NCI-H1436 treated with DMSO at 0.1 percent for 48 hours (cell line): ENCODE measurements around the gene SMG1.
A peak's percentile ranks its signal among the peaks of the same experiment; 100 is the strongest.
"Not testable (repeated sequence)": the region's sequence is repeated elsewhere in the genome, so short reads cannot be mapped to it uniquely, and the experiment has no call there.

ENCODE experiments used
- DNase-seq: peaks from one replicate; lab custom pipeline; 2025; lab: John Stamatoyannopoulos, UW

The SMG1 gene

DNA sequence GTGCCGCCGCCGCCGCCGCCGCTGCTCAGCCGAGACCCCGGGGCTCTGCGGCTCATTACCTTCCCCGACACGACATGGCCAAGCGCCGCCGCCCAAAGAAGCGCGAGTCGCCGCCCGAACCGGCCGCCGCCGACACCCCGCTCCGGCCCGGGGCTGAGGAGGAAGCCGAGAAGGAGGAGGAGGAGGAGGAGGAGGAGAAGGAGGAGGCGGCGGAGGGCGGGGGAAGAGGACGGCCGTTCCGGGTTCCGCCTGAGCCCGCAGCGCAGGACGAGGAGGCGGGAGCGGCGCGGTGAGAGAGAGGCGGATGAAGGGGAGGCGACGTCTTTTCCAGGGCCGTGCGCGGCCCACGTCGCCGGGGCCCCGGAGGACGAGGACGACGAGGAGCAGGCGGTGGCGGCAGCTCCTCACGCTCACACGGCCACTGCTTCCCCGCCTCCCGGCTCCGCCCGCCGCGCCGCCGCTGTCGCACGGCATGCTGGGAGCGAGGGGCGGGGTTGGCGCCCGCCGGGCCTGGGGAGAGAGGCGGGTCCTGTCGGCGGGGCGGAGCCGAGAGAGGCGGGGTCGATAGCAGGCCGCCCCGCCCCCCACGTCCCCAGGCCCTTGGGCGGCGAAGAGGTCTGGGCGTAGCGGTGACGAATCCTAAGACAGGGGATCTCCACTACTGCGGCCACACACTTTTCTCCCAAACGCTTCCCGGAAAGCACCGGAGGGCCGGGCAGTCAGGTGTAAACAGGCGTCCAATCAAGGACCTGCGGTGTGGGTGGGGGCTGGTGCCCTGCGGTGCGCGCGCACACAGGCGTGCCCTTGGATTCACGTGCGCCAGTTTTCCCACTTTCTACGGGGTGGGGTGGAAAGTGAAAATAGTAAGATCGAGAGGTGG lies at the start of gene SMG1:
Gene SMG1, minus strand, starts transcription at position 423 of the 880 bp plus-strand sequence. Its CDS starts 367 bp downstream, at position 56.
- DNase-seq: peak; percentile 57

DNA sequence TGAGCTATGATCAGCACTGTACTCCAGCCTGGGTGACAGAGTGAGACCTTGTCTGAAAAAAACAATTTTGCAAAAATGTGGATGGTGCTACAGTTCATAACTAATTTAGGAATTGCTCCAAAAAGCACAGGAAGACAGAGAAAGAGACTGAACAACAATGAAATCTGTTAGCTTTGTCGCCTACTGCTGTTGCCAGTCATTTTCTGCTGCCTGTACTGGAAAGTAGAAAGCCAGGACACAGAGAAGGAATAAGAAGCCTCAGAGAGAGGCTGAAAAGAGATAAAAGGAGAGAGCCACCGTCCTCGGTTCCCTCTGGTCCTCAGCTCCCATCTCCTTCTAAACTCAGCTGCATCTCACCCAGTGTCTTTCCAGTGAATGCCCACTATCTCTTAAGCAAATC lies 48.9 kb upstream of the SMG1 start:
- DNase-seq: no peak

DNA sequence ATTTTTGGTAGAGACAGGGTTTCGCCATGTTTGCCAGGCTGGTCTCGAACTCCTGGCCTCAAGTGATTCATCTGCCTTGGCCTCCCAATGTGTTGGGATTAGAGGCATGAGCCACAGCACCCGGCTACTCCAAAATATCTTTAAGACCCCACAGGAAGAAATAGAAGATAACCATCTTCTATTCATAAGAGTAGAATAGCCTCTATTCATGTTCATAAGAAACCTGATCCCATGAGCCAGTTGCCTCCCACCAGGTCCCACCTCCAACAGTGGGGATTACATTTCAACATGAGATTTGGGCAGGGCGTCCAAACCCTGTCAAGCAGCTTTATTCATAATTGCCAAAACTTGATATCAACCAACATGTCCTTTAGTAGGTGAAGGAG lies 43.6 kb upstream of the SMG1 start:
- DNase-seq: no peak

DNA sequence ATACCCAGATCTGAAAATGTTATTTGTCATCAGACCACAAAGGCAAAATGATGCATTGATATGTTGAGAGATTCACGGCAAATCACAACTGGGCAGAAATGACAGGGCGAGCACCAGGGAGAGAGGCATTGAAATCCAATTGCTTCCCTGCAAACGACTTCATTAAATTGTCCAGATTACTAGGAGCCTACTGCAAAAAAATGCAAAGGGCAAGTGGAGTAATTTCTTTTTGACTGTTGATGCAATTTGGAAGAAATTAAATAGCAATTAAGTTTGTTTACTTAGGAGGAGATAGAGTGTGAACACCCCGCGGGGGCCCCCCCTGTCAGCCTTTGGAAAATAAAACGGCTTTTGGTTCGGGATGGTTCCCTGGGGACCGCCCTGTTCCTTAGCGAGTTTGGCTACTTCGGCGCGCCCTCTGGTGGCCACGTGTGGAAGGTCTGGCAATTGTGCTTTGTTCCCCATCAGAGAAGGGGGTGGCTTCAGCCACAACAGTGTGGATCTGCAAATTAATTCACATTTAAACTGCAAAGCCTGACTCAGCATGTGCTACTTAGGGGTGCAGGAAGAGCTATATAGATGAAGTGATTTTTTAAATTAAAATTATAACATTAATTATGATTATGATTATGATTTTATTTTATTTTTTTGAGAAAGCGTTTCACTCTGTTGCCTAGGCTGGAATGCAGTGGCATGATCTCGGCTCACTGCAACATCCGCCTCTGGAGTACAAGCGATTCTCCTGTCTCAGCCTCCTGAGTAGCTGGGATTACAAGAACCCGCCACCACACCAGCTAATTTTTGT lies 43.0 kb upstream of the SMG1 start:
- DNase-seq: peak; percentile 73

DNA sequence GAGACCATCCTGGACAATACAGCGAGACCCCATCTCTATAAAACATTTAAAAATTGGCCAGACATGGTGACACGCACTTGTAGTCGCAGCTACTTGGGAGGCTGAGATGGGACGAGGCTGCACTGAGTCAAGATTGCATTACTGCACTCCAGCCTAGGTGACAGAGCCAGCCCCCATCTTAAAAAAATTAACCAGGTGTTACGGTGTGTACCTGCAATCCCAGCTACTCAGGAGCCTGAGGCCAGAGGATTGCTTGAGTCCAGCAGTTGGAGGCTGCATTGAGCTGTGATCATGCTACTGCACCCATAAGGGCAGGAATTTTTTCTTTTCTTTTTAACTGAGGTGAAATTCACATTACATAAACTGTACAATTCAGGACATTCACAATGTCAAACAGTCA lies 40.6 kb upstream of the SMG1 start:
- no peak for DNase-seq

DNA sequence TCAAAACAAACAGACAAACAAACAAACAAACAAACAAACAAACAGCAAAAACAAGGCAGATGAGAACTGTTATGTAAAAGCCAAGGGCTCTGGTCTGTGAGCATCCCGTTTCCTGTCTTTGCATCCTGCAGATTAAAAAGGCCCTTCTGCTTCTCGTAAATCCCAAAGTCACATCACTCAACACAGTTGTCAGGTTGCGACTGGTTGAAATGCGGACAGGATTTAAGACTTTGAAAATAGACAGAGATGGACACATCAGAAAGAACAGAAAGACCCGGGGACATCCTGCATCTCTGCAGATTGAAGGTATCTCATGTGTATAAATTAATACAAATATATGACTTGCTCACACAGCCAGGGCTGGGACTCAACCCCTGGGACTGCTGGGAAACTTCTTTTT lies 39.3 kb upstream of the SMG1 start:
- no peak for DNase-seq

DNA sequence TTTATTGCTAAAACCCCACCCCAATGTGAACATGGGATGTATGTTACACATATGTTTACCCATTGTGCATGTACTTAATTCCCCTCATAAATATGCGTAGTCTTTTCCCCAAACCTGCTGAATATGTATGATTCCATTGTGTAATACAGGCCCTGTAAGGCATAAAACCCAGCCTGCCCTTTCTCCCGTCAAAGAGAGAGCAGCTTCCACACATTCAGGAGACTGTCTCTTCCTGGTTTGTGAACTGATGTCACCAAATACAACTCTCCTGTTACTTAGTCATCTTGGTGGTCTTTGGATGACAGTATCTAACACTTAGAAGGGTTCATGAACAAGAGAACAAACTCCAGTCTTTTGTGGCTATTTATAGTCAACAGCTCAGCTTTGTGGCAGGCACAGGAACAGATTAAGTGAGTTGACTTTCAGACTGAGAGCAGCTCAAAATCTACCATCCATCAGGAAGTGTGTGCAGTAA lies 32.9 kb upstream of the SMG1 start:
- DNase-seq: no peak

DNA sequence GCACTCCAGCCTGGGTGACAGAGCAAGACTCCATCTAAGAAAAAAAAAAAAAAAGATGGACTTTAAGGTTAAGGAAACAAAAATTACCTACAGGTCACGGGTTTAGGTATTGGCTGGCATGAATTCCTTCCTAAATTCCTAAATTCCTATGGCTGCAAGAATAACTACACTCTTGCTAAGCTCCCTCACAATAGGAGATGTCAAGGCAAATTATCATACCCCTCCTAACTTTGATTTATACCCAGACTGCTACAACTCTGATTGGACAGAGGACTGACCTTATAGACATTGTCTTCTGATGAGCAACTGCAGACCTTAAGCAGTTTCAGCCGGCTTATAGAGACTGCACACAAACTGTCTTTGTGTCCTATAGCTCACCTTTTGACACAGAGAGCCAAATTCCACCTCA lies 32.4 kb upstream of the SMG1 start:
- no peak for DNase-seq

DNA sequence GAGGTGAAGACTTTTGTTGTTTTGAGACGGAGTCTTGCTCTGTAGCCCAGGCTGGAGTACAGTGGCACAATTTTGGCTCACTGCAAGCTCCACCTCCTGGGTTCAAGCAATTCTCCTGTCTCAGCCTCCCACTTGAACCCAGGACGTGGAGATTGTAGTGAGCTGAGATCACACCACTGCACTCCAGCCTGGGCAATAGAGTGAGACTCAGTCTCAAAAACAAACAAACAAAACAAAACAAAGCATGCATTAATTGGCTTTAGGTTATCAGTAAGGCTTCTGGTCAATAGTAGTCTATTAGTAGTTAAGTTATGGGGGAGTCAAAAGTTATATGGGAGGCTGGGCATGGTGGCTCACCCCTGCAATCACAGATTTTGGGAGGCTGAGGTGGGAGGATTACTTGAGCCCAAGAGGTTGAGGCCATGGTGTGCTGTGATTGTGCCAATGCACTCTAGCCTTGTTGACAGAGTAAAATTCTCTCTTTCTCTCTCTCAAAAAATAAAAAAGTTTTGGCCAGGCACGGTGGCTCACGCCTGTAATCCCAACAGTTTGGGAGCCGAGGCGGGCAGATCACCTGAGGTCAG lies 30.5 kb upstream of the SMG1 start:
- DNase-seq: not testable (repeated sequence)

DNA sequence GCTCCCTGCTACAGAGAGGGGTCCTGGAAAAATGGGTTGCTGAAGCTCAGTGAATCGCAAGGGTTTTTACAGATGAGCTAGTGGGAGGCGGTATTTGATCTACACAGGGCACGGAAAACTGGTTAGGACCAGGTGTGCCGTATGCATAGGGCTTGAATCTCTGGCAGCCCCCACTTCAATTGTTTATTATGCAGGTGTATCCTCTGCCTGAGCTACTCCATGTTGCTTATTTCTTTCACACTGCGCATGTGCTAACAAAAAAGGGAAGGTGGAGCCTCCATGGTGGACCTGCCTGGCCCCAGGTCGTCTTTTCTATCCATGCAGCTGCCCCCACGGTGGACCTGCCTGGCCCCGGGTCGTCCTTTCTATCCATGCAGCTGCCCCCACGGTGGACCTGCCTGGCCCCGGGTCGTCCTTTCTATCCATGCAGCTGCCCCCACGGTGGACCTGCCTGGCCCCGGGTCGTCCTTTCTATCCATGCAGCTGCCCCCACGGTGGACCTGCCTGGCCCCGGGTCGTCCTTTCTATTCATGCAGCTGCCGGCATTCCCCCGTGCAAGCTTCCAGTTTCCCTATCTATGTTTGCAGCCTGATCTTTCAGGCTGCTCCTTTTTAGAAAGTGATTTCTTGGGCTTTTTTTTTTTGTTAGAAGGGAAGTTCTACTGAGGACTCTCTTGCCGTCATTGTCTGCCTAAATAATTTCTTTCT lies 29.8 kb upstream of the SMG1 start:
- not testable (repeated sequence) for DNase-seq

DNA sequence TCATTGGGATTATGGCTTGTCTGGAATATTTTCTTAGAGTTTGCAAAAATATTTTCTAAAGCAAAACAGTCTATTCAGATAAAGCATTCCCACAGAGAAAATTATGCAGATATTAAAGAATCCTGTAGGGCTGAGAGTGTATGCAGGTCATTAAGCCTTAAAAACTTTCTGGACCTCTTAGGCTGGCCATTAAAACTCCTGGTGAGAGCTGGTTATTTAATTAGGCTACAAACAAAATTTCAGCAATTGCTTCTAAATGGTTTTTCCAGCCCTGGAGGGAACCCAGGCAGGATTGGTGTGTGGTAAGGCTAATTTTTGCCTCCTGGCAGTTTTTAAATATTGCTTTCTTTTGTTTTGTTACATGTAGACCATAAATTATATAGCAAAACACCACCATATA lies 27.3 kb upstream of the SMG1 start:
- no peak for DNase-seq

DNA sequence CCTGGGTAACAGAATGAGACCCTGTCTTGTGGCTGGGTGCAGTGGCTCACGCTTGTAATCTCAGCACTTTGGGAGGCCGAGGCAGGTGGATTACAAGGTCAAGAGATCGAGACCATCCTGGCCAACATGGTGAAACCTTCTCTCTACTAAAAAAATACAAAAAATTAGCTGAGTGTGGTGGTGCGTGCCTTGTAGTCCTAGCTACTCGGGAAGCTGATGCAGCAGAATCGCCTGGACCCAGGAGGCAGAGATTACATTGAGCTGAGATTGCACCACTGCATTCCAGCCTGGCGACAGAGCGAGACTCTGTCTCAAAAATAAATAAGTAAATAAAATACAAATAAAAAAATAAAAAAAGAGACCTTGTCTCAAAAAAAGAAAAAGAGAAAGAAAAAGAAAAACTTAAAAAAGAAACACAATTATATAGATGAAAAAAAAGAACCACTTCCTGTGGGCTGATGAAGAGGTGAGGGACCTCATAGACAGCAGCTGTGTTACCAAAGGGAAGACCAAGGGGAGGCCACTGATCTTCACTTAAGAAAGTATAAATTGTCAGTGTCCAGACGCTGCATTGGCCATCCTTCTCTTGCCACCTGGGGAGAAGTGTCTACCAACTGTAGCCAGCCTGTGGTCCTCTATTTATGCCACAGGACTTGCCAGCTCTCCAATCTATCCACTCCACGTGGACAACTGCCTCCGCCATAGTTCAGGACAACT lies 24.4 kb upstream of the SMG1 start:
- DNase-seq: no peak

DNA sequence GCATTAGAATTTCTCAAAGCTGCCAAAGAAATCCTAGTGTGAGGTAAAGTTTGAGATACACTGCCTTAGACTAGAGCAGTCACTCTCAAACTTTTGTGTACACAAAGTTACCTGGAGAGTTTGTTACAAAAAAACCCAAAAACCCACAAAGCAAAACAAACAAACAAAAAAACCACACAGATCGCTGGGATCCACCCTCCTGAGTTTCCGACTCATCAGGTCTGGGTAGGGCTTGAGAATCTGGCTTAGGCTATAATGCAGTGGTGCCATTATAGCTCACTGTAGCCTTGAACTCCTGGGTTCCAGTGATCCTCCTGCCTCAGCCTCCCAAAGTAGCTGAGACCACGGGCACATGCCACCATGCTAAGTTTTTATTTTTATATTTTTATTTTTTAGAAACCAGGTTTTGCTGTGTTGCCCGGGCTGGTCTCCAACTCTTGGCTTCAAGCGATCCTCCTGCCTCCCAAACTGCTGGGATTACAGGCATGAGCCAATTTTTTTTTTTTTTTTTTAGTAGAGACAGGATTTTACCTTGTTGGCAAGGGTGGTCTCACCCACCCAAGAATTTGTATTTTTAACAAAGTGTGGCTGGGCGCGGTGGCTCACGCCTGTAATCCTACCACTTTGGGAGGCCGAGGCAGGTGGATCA lies 22.3 kb upstream of the SMG1 start:
- no peak for DNase-seq

DNA sequence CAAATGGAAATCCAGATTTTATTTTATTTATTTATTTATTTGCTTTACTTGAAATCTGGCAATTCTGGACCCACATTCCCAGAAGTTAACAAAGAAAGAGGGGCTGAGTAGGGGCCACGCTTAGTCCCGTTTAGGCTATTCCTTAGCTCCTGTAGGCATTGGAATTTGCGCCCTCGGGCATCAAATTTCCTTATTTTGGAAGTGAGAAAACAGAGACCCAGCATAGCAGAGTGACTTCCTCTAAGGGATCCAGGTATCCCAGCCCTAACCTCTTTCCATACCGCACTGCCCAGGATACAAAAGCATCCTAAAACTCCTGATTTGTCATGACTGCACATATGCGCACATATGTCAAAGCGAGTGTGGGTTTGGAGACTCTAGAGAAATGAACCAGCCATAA lies 19.0 kb upstream of the SMG1 start:
- no peak for DNase-seq

DNA sequence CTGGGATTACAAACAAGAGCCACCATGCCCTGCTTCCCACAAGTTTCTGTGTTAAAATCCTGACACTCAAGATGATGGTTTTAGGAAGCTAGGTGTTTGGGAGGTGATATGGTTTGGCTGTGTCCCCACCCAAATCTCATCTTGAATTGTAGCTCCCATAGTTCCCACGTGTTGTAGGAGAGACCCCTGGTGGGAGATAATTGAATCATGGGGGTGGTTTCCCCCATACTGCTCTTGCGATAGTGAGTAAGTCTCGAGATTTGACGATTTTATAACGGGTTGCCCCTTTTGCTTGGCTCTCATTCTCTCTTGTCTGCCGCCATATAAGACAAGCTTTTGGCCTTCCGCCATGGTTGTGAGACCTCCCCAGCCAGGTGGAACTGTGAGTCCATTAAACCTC lies 17.2 kb upstream of the SMG1 start:
- DNase-seq: no peak

DNA sequence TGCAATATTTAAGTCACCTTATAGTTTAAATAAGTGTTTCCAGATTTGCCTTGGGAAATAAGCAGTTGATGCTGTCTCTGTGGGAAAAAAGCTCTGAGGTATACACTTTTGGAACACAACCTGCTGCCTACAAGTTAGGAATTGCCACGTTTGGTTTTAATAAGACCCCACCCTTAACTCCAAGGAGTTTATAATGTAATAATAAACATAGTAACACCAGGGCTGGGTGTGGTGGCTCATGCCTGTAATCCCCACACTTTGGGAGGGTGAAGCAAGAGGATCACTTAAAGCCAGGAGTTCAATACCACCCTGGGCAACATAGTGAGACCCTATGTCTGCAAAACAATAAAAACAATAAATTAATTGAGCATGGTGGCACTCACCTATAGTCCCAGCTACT lies 15.9 kb upstream of the SMG1 start:
- no peak for DNase-seq

DNA sequence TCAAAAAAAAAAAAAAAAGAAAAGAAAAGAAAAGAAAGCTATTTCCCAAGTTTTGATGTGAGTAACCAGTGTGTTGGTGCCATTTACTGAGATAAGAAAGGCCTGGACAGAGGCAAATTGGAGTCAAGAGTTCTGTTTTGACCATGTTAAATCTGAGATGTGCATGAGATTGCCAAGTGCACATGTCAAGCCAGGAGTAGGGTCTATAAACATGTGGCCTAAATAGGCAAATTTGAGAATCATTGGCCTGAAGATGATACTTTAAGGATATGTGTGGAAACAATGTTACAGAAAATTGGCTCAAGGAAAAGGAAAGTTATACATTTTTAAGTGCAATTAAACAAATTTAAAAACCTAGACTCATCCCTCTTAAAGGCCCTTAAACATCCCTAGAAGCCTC lies 15.3 kb upstream of the SMG1 start:
- DNase-seq: no peak

DNA sequence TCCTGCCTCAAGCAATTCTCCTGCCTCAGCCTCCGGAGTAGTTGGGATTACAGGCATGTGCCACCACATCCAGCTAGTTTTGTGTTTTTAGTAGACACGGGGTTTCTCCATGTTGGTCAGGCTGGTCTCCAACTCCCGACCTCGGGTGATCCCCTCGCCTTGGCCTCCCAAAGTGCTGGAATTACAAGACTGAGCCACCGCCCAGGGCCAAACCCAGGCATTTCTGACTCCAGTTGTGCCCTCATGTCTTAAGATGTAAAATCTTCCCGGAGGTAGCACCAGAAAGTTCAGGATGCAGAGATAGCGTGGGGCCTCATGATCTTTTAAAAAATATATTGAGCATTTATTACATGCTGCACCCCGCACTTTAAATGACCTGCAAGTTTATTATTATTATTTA lies 12.8 kb upstream of the SMG1 start:
- no peak for DNase-seq

DNA sequence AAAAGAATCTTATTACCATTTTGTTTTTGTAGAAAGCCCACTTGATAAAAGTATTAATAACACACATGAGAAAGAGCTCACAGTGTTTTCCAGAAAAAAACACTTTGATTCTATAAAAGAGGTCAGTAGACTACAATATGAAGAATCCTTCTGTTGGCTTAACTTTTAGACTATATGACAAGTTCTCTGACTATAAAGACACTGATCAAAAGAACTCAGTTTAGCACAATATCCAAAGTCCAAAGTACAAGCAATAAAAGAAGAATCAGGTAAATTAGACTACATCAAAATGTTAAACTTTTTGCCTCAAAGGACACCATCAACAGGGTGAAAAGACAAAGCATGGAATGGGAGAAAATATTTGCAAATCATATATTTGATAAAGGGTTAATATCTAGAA lies 11.2 kb upstream of the SMG1 start:
- DNase-seq: no peak

DNA sequence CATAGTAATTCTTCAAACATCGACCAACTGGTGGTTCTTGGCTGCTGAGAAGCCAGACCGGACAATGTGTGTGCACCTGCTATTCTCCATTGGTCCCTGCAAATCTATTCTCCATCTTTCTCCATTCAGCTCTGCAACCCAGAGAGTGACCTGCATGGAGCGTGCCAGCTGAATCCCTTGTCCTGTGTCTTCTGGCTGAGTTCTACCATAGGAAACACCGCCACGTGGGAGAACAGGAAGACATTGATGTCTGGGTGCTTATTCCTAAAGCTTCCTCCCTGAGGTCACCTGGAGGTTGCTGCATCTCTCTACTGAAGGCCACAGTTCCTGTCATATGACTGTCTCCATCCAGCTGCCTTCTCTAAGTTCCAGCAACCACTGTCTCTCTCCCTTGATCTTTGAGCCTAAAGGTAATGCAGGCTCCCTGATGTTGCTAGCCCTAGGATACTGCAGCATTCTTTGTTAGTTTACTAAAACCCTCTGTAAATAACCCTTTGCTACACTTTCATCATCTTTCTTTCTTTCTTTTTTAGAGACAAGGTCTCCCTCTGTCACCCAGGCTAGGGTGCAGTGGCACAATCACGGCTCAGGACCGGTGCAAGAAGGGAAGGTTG lies 10.6 kb upstream of the SMG1 start:
- DNase-seq: no peak

DNA sequence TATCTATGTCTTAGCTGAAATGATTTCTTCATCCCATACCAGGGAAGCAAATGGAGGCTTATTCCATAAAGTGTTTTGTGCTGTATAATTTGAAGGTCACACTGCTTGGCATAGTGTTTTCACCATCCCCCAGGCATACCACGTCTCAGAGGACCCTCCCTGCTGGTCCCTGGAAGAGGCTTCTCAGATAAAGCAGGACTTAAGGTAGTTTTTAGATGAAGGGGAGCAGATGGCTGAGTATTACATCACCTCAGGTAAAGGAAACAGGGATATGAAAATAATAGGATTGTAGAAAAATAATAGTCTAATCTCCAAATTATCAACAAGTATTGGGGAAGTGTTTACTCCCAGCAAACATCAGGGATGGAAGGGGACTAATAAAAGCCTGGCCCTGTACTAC lies 7.3 kb upstream of the SMG1 start:
- DNase-seq: no peak
